SU-DHL-6 (cell line): ENCODE results near the gene TAOK2.

Experiments
- EZH2phosphoT487 ChIP-seq: fragments of 200-600 bp; sonication (generic), shearing (Covaris generic); conservative IDR thresholded peaks from 2 replicates; pipeline ENCODE4 v1.6.1; 2018; ENCODE audit warnings: mild to moderate bottlenecking, antibody characterized with exemption, low read length, moderate library complexity, mixed read lengths
- TF ChIP-seq, protein P1 (sequence below): fragments of 200-600 bp; sonication (generic); IDR thresholded peaks from one replicate; pipeline ENCODE4 v1.5.1; 2017; ENCODE audit warnings: antibody characterized with exemption, mild to moderate bottlenecking, low read length, moderate library complexity; ENCODE audit not compliant: insufficient read depth, poor library complexity, severe bottlenecking

- TF ChIP-seq, protein P1, sequence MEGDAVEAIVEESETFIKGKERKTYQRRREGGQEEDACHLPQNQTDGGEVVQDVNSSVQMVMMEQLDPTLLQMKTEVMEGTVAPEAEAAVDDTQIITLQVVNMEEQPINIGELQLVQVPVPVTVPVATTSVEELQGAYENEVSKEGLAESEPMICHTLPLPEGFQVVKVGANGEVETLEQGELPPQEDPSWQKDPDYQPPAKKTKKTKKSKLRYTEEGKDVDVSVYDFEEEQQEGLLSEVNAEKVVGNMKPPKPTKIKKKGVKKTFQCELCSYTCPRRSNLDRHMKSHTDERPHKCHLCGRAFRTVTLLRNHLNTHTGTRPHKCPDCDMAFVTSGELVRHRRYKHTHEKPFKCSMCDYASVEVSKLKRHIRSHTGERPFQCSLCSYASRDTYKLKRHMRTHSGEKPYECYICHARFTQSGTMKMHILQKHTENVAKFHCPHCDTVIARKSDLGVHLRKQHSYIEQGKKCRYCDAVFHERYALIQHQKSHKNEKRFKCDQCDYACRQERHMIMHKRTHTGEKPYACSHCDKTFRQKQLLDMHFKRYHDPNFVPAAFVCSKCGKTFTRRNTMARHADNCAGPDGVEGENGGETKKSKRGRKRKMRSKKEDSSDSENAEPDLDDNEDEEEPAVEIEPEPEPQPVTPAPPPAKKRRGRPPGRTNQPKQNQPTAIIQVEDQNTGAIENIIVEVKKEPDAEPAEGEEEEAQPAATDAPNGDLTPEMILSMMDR = no peak
- TF ChIP-seq EZH2phosphoT487 = no peak
Observed at GRCh38 chr16:30018731-30019158, 45.1 kb downstream of the TAOK2 start.
